Right lobe of liver (tissue), 6 donors: ENCODE measurements around the gene ZNF773. TPM values are rescaled to one million over a fixed set of nuclear protein-coding genes. Genes with fewer than 3 reads are reported as not detected.
"Not testable (repeated sequence)": the region's sequence is repeated elsewhere in the genome, so short reads cannot be mapped to it uniquely, and the experiment has no call there.

Source experiments
- ATAC-seq, 4 donors: fragments of 200-7000 bp; cut with Tn5 transposase; one replicate each; pipeline ENCODE4 v1.9.1; 2020; ENCODE audit warnings: mild to moderate bottlenecking in 4 of 4, moderate library complexity in 4 of 4
- DNase-seq, 3 donors: peaks; one replicate each; pipeline ENCODE4 v3.0.0-alpha.2; 2020
- H3K27ac ChIP-seq, 3 donors: fragments of 200-600 bp; one replicate each; pipeline ENCODE4 v1.8.0; 2022
- H3K27me3 ChIP-seq, 2 donors: fragments of 200-600 bp; one replicate each; pipeline ENCODE4 v1.8.0; 2022
- H3K36me3 ChIP-seq, 4 donors: fragments of 200-600 bp; sonication (generic) in 1 of 4; one replicate each; pipeline versions ENCODE4 v1.5.1 to v1.8.0; 2017 to 2022; ENCODE audit warnings: control low read depth in 1 of 4
- H3K4me1 ChIP-seq, 4 donors: fragments of 200-600 bp; sonication (generic) in 1 of 4; one replicate each; pipeline versions ENCODE4 v1.5.1 to v1.8.0; 2017 to 2022; ENCODE audit warnings: control low read depth in 1 of 4
- H3K4me3 ChIP-seq, 3 donors: fragments of 200-600 bp; one replicate each; pipeline ENCODE4 v1.8.0; 2022
- H3K9me3 ChIP-seq, 4 donors: fragments of 200-600 bp; sonication (generic) in 1 of 4; one replicate each; pipeline versions ENCODE4 v1.5.1 to v1.8.0; 2017 to 2022; ENCODE audit warnings: control low read depth in 1 of 4
- CTCF ChIP-seq, 4 donors: fragments of 200-600 bp in 3 of 4; fragments of 450-650 bp in 1 of 4; IDR thresholded peaks; one replicate each; pipeline versions ENCODE4 v1.5.1 to v1.8.0; 2016 to 2022; ENCODE audit warnings: antibody characterized with exemption in 4 of 4, mild to moderate bottlenecking in 2 of 4
- POLR2A ChIP-seq: fragments of 450-650 bp; IDR thresholded peaks from one replicate; pipeline ENCODE4 v1.6.1; 2017; ENCODE audit warnings: antibody characterized with exemption, mild to moderate bottlenecking
- WGBS: methylation state at CpG from one replicate; pipeline ENCODE4 v1.1.6; 2018; ENCODE audit warnings: low coverage, low lambda C conversion rate; ENCODE audit not compliant: insufficient coverage; ENCODE audit errors: missing lambda C conversion rate; 5-methylcytosine and 5-hydroxymethylcytosine counted together
- intact Hi-C, 2 donors: fragments of 100-400 bp; cut with DNase I; formaldehyde crosslinking; loops; one replicate each; pipeline versions ENCODE4 v1.11.2 to v1.14.1; 2022
- total RNA-seq, 6 experiments: library from RNA; depleted of rRNA in 2 of 6; stranded (reverse); fragments of >200 nt in 2 of 6; fragmentation: NEBNext Ultra II Directional in 3 of 6; extraction: Animal tissue kit (Norgen Biotek cat#: 25700) in 3 of 6; gene quantifications; one replicate each; pipeline versions ENCODE4 v1.1.0 to v1.2.4, GENCODE V29; 2016 to 2023
- donor health status: DM: no; HTN: yes; CAD: no.
- donor health status: DM: no; HTN: no; CAD: no.
- donor health status: DM: no; HTN: no; CAD: no.
- donor health status: DM: no; HTN: yes; CAD: no.
- donor health status: DM: no; HTN: yes; CAD: no.

ZNF773 gene
- total RNA-seq, 6 experiments from 2014 or later: 1.3 to 4.1 (median 2.2) TPM

- WGBS: 68% methylated on average over 4 of the region's 4 CpGs
- H3K9me3 ChIP-seq: peaks cover 0 to 7% (median 1%) of the 10 kb centered on the region in 4 donors
These were observed 6.4 kb downstream of the ZNF773 start for GRCh38 chr19:57506163-57506562.

GRCh38 chr19:57511484-57511883 is 11.7 kb downstream of the ZNF773 start:
- DNase-seq: no peak
- H3K9me3 ChIP-seq: peaks cover 0 to 15% (median 8%) of the 10 kb centered on the region in 4 donors
- peaks cover 0 to 12% (median 9%) of the 10 kb centered on the region in 4 donors for H3K36me3 ChIP-seq
- H3K4me1 ChIP-seq: no peaks in the 10 kb centered on the region
- H3K4me3 ChIP-seq: no peak overlapping the region
- TF ChIP-seq POLR2A (no peak), CTCF (IDR thresholded peaks at IDR 0.05) (no peak)
- intact Hi-C loops: no loop called here
- H3K27ac ChIP-seq: no peak overlapping the region
- no peak for ATAC-seq
- no peaks in the 10 kb centered on the region for H3K27me3 ChIP-seq

More at GRCh38 chr19:57506163-57506562, 6.4 kb downstream of the ZNF773 start:
- no peak for DNase-seq
- H3K36me3 ChIP-seq: peaks cover 0 to 24% (median 15%) of the 10 kb centered on the region in 4 donors
- no peak for ATAC-seq
- no peak overlapping the region for H3K4me3 ChIP-seq
- no peaks in the 10 kb centered on the region for H3K4me1 ChIP-seq
- intact Hi-C loops: no loop called here
- H3K27ac ChIP-seq: no peak overlapping the region
- no peak for TF ChIP-seq POLR2A
- TF ChIP-seq CTCF (IDR thresholded peaks at IDR 0.05): no peak
- no peaks in the 10 kb centered on the region for H3K27me3 ChIP-seq

- H3K4me1 ChIP-seq: no peaks in the 10 kb centered on the region
- 94% methylated on average over 6 of the region's 6 CpGs for WGBS
- ATAC-seq: no peak
- H3K27ac ChIP-seq: no peak overlapping the region
- peaks cover 0 to 20% (median 5%) of the 10 kb centered on the region in 4 donors for H3K9me3 ChIP-seq
- DNase-seq: no peak
- intact Hi-C loops: no loop called here
- TF ChIP-seq POLR2A (no peak), CTCF (IDR thresholded peaks at IDR 0.05) (no peak)
- no peak overlapping the region for H3K4me3 ChIP-seq
- H3K27me3 ChIP-seq: no peaks in the 10 kb centered on the region
- peaks cover 0 to 3% (median 0%) of the 10 kb centered on the region in 4 donors for H3K36me3 ChIP-seq
These were observed 13.1 kb downstream of the ZNF773 start for GRCh38 chr19:57512845-57513244.

- H3K4me3 ChIP-seq: no peak overlapping the region
- intact Hi-C loops: no loop called here
- TF ChIP-seq CTCF (IDR thresholded peaks at IDR 0.05) (no peak), POLR2A (no peak)
- WGBS: 78% methylated on average over 3 of the region's 5 CpGs
- H3K27ac ChIP-seq: no peak overlapping the region
- peaks cover 0 to 3% (median 0%) of the 10 kb centered on the region in 4 donors for H3K36me3 ChIP-seq
- H3K27me3 ChIP-seq: no peaks in the 10 kb centered on the region
- H3K9me3 ChIP-seq: peaks cover 0 to 20% (median 5%) of the 10 kb centered on the region in 4 donors
- no peaks in the 10 kb centered on the region for H3K4me1 ChIP-seq
- ATAC-seq: no peak
- DNase-seq: no peak
These were observed 15.5 kb downstream of the ZNF773 start for GRCh38 chr19:57515255-57515654.

GRCh38 chr19:57518021-57518420 is 18.3 kb downstream of the ZNF773 start:
- ATAC-seq, H3K36me3 ChIP-seq, H3K4me3 ChIP-seq, H3K27me3 ChIP-seq, H3K27ac ChIP-seq, intact Hi-C loops, H3K4me1 ChIP-seq, DNase-seq: not testable (repeated sequence)
- H3K9me3 ChIP-seq: peaks cover 0 to 12% (median 2%) of the 10 kb centered on the region in 4 donors
- WGBS: 90% methylated on average over 4 of the region's 4 CpGs
